ENCODE measurements around the gene PCA3. TPM values are rescaled to one million over a fixed set of nuclear protein-coding genes. Genes with fewer than 3 reads are reported as not detected.
A peak's percentile ranks its signal among the peaks of the same experiment; 100 is the strongest.

Gene PCA3
- total RNA-seq, 4 donors from 2014 or later: not detected

GRCh38 chr9:76827296-76828080, 63.2 kb downstream of the PCA3 start:
- Histone ChIP-seq H3K27ac (no peak overlapping the region), H3K4me3 (no peak overlapping the region), H3K36me3 (no peaks in the 10 kb centered on the region), H3K4me1 (no peaks in the 10 kb centered on the region), H3K27me3 (no peaks in the 10 kb centered on the region), H3K9me3 (no peaks in the 10 kb centered on the region)
- intact Hi-C loops (cut with DNase I; ENCODE audit: low total_unique reads) (no loop called here), in situ Hi-C loops (cut with MboI; ENCODE audit: low sequenced_read_pairs in 4 of 4) (no loop called here)
- DNase-seq (no peak), ATAC-seq (no peak)
- no peak for TF ChIP-seq POLR2A (IDR thresholded peaks at IDR 0.05)
- no peak for TF ChIP-seq CTCF (IDR thresholded peaks at IDR 0.05 in 4 of 5, conservative IDR thresholded peaks at IDR 0.05 in 1 of 5)

GRCh38 chr9:76828447-76828846, 64.2 kb downstream of the PCA3 start:
- TF ChIP-seq POLR2A (IDR thresholded peaks at IDR 0.05) (no peak), CTCF (IDR thresholded peaks at IDR 0.05 in 4 of 5, conservative IDR thresholded peaks at IDR 0.05 in 1 of 5) (no peak)
- Histone ChIP-seq H3K27me3 (no peaks in the 10 kb centered on the region), H3K4me3 (no peak overlapping the region), H3K36me3 (no peaks in the 10 kb centered on the region), H3K9me3 (no peaks in the 10 kb centered on the region), H3K27ac (no peak overlapping the region), H3K4me1 (no peaks in the 10 kb centered on the region)
- intact Hi-C loops (cut with DNase I; ENCODE audit: low total_unique reads): no loop called here
- DNase-seq (no peak), ATAC-seq (no peak)
- in situ Hi-C loops (cut with MboI; ENCODE audit: low sequenced_read_pairs in 4 of 4): no loop called here

GRCh38 chr9:76835571-76836283, 71.5 kb downstream of the PCA3 start:
- peak; percentile 98 to 99 for ATAC-seq
- Histone ChIP-seq H3K27me3 (no peaks in the 10 kb centered on the region), H3K36me3 (no peaks in the 10 kb centered on the region), H3K9me3 (no peaks in the 10 kb centered on the region), H3K4me1 (peaks cover 9 to 14% of the 10 kb centered on the region in 2 donors), H3K27ac (peak overlapping the region; percentile 58 to 76 (median 66)), H3K4me3 (peak overlapping the region in 3 of 4 donors; percentile 2 to 37 (median 33))
- no peak for DNase-seq
- intact Hi-C loops (cut with DNase I; ENCODE audit: low total_unique reads): no loop called here
- no peak for TF ChIP-seq POLR2A (IDR thresholded peaks at IDR 0.05)
- TF ChIP-seq CTCF (IDR thresholded peaks at IDR 0.05 in 4 of 5, conservative IDR thresholded peaks at IDR 0.05 in 1 of 5): no peak
- in situ Hi-C loops (cut with MboI; ENCODE audit: low sequenced_read_pairs in 4 of 4): no loop called here

Other genes starting within 250 kb of the PCA3 start
- 10 to 100 TPM in 3 of 4 donors, 1 to 10 TPM in 1; 1.6 to 43.5 (median 11.0) TPM for gene PRUNE2, start 141.7 kb downstream of the PCA3 start, total RNA-seq